Fibroblast of lung (primary cell): ENCODE data around the gene RNF224.

Experiments used
- EZH2 ChIP-seq: IDR thresholded peaks from 2 replicates; pipeline ENCODE4 v1.5.1; 2012; ENCODE audit warnings: low read length, control low read depth, mild to moderate bottlenecking; ENCODE audit errors: missing control alignments
- TF ChIP-seq, protein P1 (sequence below), 2 donors: IDR thresholded peaks in 1 of 2; conservative IDR thresholded peaks in 1 of 2; 1 replicate in 1 of 2; 2 replicates in 1 of 2; pipeline ENCODE4 v1.5.1; 2011 to 2012; ENCODE audit warnings: low read length in 2 of 2, control low read depth in 1 of 2, inconsistent platforms in 1 of 2, low read depth in 1 of 2, mild to moderate bottlenecking in 1 of 2

DNA sequence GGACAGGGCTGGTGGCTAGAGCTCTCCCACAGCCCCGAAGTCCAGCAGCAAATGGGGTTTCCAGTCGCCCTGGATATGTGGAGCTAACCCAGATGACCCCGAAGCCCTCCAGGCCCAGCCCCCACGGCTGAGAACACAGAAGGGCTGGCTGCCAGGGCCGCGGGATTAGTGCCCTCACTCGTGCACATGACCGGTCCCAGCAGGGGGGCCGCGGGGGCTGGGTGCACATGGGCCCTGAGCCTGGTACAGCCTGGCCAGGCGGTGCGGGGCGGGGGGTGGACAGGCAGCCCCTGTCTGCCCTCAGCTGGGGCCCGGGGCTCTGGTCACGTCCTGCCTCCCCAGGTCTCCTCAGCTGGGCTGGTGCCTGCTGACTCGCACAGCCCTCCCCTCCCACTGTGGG is 32.9 kb upstream of the RNF224 start:
- TF ChIP-seq EZH2: no peak
- TF ChIP-seq, protein P1, sequence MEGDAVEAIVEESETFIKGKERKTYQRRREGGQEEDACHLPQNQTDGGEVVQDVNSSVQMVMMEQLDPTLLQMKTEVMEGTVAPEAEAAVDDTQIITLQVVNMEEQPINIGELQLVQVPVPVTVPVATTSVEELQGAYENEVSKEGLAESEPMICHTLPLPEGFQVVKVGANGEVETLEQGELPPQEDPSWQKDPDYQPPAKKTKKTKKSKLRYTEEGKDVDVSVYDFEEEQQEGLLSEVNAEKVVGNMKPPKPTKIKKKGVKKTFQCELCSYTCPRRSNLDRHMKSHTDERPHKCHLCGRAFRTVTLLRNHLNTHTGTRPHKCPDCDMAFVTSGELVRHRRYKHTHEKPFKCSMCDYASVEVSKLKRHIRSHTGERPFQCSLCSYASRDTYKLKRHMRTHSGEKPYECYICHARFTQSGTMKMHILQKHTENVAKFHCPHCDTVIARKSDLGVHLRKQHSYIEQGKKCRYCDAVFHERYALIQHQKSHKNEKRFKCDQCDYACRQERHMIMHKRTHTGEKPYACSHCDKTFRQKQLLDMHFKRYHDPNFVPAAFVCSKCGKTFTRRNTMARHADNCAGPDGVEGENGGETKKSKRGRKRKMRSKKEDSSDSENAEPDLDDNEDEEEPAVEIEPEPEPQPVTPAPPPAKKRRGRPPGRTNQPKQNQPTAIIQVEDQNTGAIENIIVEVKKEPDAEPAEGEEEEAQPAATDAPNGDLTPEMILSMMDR (conservative IDR thresholded peaks at IDR 0.05 in 1 of 2, IDR thresholded peaks at IDR 0.05 in 1 of 2; ENCODE audit: low read depth in 1 of 2, low read length in 2 of 2): no peak
